Skeletal muscle cell (primary cell): ENCODE data around the gene TLR6.
"Not testable (repeated sequence)": the region's sequence is repeated elsewhere in the genome, so short reads cannot be mapped to it uniquely, and the experiment has no call there.

Experiments used
- DNase-seq: peaks from one replicate; pipeline ENCODE4 v3.0.0-alpha.2; 2010; ENCODE audit warnings: low read depth
- H3K4me3 ChIP-seq: 2 replicates; pipeline ENCODE4 v1.5.1; 2011; ENCODE audit warnings: low read depth, mild to moderate bottlenecking, control low read depth, low read length, moderate library complexity

The TLR6 gene

GRCh38 chr4:38800961-38801450, 55.6 kb downstream of the TLR6 start:
- peak; percentile 38 for DNase-seq
- no peak overlapping the region for H3K4me3 ChIP-seq

- H3K4me3 ChIP-seq = no peak overlapping the region
- DNase-seq = no peak
Measured at GRCh38 chr4:38800366-38800765, 56.3 kb downstream of the TLR6 start.

GRCh38 chr4:38795087-38795486, 61.5 kb downstream of the TLR6 start:
- no peak for DNase-seq
- H3K4me3 ChIP-seq = no peak overlapping the region

GRCh38 chr4:38794051-38794450, 62.6 kb downstream of the TLR6 start:
- DNase-seq = no peak
- no peak overlapping the region for H3K4me3 ChIP-seq

GRCh38 chr4:38791010-38791409, 65.6 kb downstream of the TLR6 start:
- no peak overlapping the region for H3K4me3 ChIP-seq
- DNase-seq = no peak

GRCh38 chr4:38788317-38788716, 68.3 kb downstream of the TLR6 start:
- no peak for DNase-seq
- no peak overlapping the region for H3K4me3 ChIP-seq

GRCh38 chr4:38787693-38788092, 68.9 kb downstream of the TLR6 start:
- no peak for DNase-seq
- H3K4me3 ChIP-seq = no peak overlapping the region

- H3K4me3 ChIP-seq = no peak overlapping the region
- DNase-seq = no peak
Measured at GRCh38 chr4:38785901-38786402, 70.7 kb downstream of the TLR6 start.

GRCh38 chr4:38785041-38785790, 71.4 kb downstream of the TLR6 start:
- no peak overlapping the region for H3K4me3 ChIP-seq
- DNase-seq = no peak

GRCh38 chr4:38784141-38784540, 72.5 kb downstream of the TLR6 start:
- H3K4me3 ChIP-seq = no peak overlapping the region
- DNase-seq = no peak

- H3K4me3 ChIP-seq = no peak overlapping the region
Measured at GRCh38 chr4:38783109-38783460, 73.5 kb downstream of the TLR6 start.

GRCh38 chr4:38782452-38783108, 74.0 kb downstream of the TLR6 start, which contains the start of gene TLR10:
TLR10 (minus strand) TSS chr4:38782990; CDS start chr4:38775590, 7,400 bp downstream.
- DNase-seq = no peak

More at GRCh38 chr4:38783109-38783460, 73.5 kb downstream of the TLR6 start:
- no peak for DNase-seq

GRCh38 chr4:38781854-38782261, 74.8 kb downstream of the TLR6 start:
- H3K4me3 ChIP-seq = no peak overlapping the region
- no peak for DNase-seq

More at GRCh38 chr4:38782452-38783108, 74.0 kb downstream of the TLR6 start, which contains the start of gene TLR10:
- no peak within 1 kb of the TSS for H3K4me3 ChIP-seq

- no peak overlapping the region for H3K4me3 ChIP-seq
- DNase-seq = no peak
Measured at GRCh38 chr4:38780833-38781484, 75.7 kb downstream of the TLR6 start.

- no peak overlapping the region for H3K4me3 ChIP-seq
- DNase-seq = no peak
Measured at GRCh38 chr4:38779790-38780189, 76.8 kb downstream of the TLR6 start.

- H3K4me3 ChIP-seq, DNase-seq: not testable (repeated sequence)
Measured at GRCh38 chr4:38777925-38778324, 78.7 kb downstream of the TLR6 start.

- H3K4me3 ChIP-seq = no peak overlapping the region
- no peak for DNase-seq
Measured at GRCh38 chr4:38775326-38775725, 81.3 kb downstream of the TLR6 start.

GRCh38 chr4:38774181-38774955, 82.2 kb downstream of the TLR6 start:
- no peak for DNase-seq
- H3K4me3 ChIP-seq = no peak overlapping the region
